Measurements from ENCODE around the gene CABCOCO1. TPM values are rescaled to one million over a fixed set of nuclear protein-coding genes. Genes with fewer than 3 reads are reported as not detected.

CABCOCO1 gene
- total RNA-seq, 1 experiment from 2014 or later: not detected

- intact Hi-C loops (cut with micrococcal nuclease; ENCODE audit: unreplicated experiment): no loop called here
- Mint-ChIP-seq H3K27ac (ENCODE audit: unreplicated experiment) (no peak overlapping the region), H3K27me3 (ENCODE audit: insufficient read depth, unreplicated experiment) (no peaks in the 10 kb centered on the region), H3K4me1 (ENCODE audit: low read depth, unreplicated experiment) (peaks cover 18% of the 10 kb centered on the region), H3K9me3 (ENCODE audit: unreplicated experiment) (peaks cover 9% of the 10 kb centered on the region), H3K36me3 (ENCODE audit: insufficient read depth, unreplicated experiment) (no peaks in the 10 kb centered on the region), H3K4me3 (ENCODE audit: unreplicated experiment) (no peak overlapping the region)
- DNase-seq: no peak
- Histone ChIP-seq H3K9me3 (no peaks in the 10 kb centered on the region), H3K4me3 (ENCODE audit: low read depth, low read length) (no peak overlapping the region), H3K4me1 (peaks cover 23% of the 10 kb centered on the region), H3K27me3 (replicated peaks; ENCODE audit: control insufficient read depth, insufficient read depth, low read length) (no peaks in the 10 kb centered on the region), H3K36me3 (ENCODE audit: control insufficient read depth, insufficient read depth, low read length) (no peaks in the 10 kb centered on the region)
- ChIA-PET CTCF (no interaction called here), POLR2A (no interaction called here)
- no peak for TF ChIP-seq CTCF (IDR thresholded peaks at IDR 0.05; ENCODE audit: insufficient read depth in 1 of 2, low read depth in 1 of 2, low read length in 1 of 2, severe bottlenecking in 1 of 2, unreplicated experiment in 1 of 2)
- BruUV-seq (replicated peaks): no TSS peak
Observed at GRCh38 chr10:61764486-61764885, 101.8 kb downstream of the CABCOCO1 start.

GRCh38 chr10:61765176-61766087 lies 102.7 kb downstream of the CABCOCO1 start:
- peaks cover 18% of the 10 kb centered on the region for H3K4me1 Mint-ChIP-seq (ENCODE audit: low read depth, unreplicated experiment)
- Histone ChIP-seq H3K27me3 (replicated peaks; ENCODE audit: control insufficient read depth, insufficient read depth, low read length) (no peaks in the 10 kb centered on the region), H3K9me3 (no peaks in the 10 kb centered on the region), H3K36me3 (ENCODE audit: control insufficient read depth, insufficient read depth, low read length) (no peaks in the 10 kb centered on the region), H3K4me1 (peaks cover 23% of the 10 kb centered on the region), H3K4me3 (ENCODE audit: low read depth, low read length) (no peak overlapping the region)
- no peaks in the 10 kb centered on the region for H3K9me3 Mint-ChIP-seq (ENCODE audit: unreplicated experiment)
- no peak overlapping the region for H3K4me3 Mint-ChIP-seq (ENCODE audit: unreplicated experiment)
- BruUV-seq (replicated peaks): no TSS peak
- POLR2A ChIA-PET: no interaction called here
- no peak for DNase-seq
- TF ChIP-seq CTCF (IDR thresholded peaks at IDR 0.05; ENCODE audit: insufficient read depth in 1 of 2, low read depth in 1 of 2, low read length in 1 of 2, severe bottlenecking in 1 of 2, unreplicated experiment in 1 of 2): no peak
- no peaks in the 10 kb centered on the region for H3K36me3 Mint-ChIP-seq (ENCODE audit: insufficient read depth, unreplicated experiment)
- H3K27me3 Mint-ChIP-seq (ENCODE audit: insufficient read depth, unreplicated experiment): no peaks in the 10 kb centered on the region
- CTCF ChIA-PET: no interaction called here
- no peak overlapping the region for H3K27ac Mint-ChIP-seq (ENCODE audit: unreplicated experiment)
- intact Hi-C loops (cut with micrococcal nuclease; ENCODE audit: unreplicated experiment): no loop called here

- H3K4me3 Mint-ChIP-seq (ENCODE audit: unreplicated experiment): no peak overlapping the region
- H3K9me3 Mint-ChIP-seq (ENCODE audit: unreplicated experiment): no peaks in the 10 kb centered on the region
- no peaks in the 10 kb centered on the region for H3K36me3 ChIP-seq (ENCODE audit: control insufficient read depth, insufficient read depth, low read length)
- POLR2A ChIA-PET: no interaction called here
- DNase-seq: no peak
- H3K27me3 Mint-ChIP-seq (ENCODE audit: insufficient read depth, unreplicated experiment): no peaks in the 10 kb centered on the region
- TF ChIP-seq CTCF (IDR thresholded peaks at IDR 0.05; ENCODE audit: insufficient read depth in 1 of 2, low read depth in 1 of 2, low read length in 1 of 2, severe bottlenecking in 1 of 2, unreplicated experiment in 1 of 2): no peak
- BruUV-seq (replicated peaks): no TSS peak
- intact Hi-C loops (cut with micrococcal nuclease; ENCODE audit: unreplicated experiment): no loop called here
- peaks cover 6% of the 10 kb centered on the region for H3K4me1 Mint-ChIP-seq (ENCODE audit: low read depth, unreplicated experiment)
- no peaks in the 10 kb centered on the region for H3K36me3 Mint-ChIP-seq (ENCODE audit: insufficient read depth, unreplicated experiment)
- CTCF ChIA-PET: no interaction called here
- no peaks in the 10 kb centered on the region for H3K27me3 ChIP-seq (replicated peaks; ENCODE audit: control insufficient read depth, insufficient read depth, low read length)
- H3K4me1 ChIP-seq: peaks cover 10% of the 10 kb centered on the region
- no peak overlapping the region for H3K27ac Mint-ChIP-seq (ENCODE audit: unreplicated experiment)
- no peak overlapping the region for H3K4me3 ChIP-seq (ENCODE audit: low read depth, low read length)
- H3K9me3 ChIP-seq: no peaks in the 10 kb centered on the region
Observed at GRCh38 chr10:61766927-61767326, 104.2 kb downstream of the CABCOCO1 start.
